ENCODE measurements around the gene DPM2.

DPM2 gene

GRCh38 chr9:127895811-127896210 lies 41.8 kb downstream of the DPM2 start:
- no peak for DNase-seq

GRCh38 chr9:127893392-127893791 lies 44.3 kb downstream of the DPM2 start:
- no peak for DNase-seq

- DNase-seq, result no peak
Observed at GRCh38 chr9:127892831-127893230, 44.8 kb downstream of the DPM2 start.

GRCh38 chr9:127890053-127890452 lies 47.6 kb downstream of the DPM2 start:
- no peak for DNase-seq

GRCh38 chr9:127887792-127888191 lies 49.9 kb downstream of the DPM2 start:
- no peak for DNase-seq

GRCh38 chr9:127886401-127886972 lies 51.2 kb downstream of the DPM2 start:
- peak in 1 of 2 experiments; percentile 36 for DNase-seq

GRCh38 chr9:127885508-127886281 lies 52.0 kb downstream of the DPM2 start:
- DNase-seq, result no peak
